Loucy (cell line): ENCODE measurements around the gene TPO.

Experiments used
- H2AFZ ChIP-seq: fragments of 200-600 bp; sonication (generic); 2 replicates; pipeline ENCODE4 v1.6.0; 2016; ENCODE audit warnings: antibody characterized with exemption, mild to moderate bottlenecking, low read length, moderate library complexity
- H3F3A ChIP-seq: fragments of 200-600 bp; 2 replicates; pipeline ENCODE4 v1.6.0; 2016; ENCODE audit warnings: antibody characterized with exemption, low read depth, mild to moderate bottlenecking
- H3K27me3 ChIP-seq: fragments of 200-600 bp; sonication (generic); 2 replicates; pipeline ENCODE4 v1.6.1; 2014; ENCODE audit warnings: low read length, mild to moderate bottlenecking; ENCODE audit not compliant: insufficient read depth, poor library complexity, severe bottlenecking
- H3K36me3 ChIP-seq: fragments of 200-600 bp; sonication (generic); 2 replicates; pipeline ENCODE4 v1.6.1; 2016; ENCODE audit warnings: low read length; ENCODE audit not compliant: insufficient read depth
- H3K4me1 ChIP-seq: fragments of 200-600 bp; sonication (generic); 2 replicates; pipeline ENCODE4 v1.5.1; 2014; ENCODE audit warnings: low read length, mild to moderate bottlenecking; ENCODE audit not compliant: insufficient read depth, poor library complexity, severe bottlenecking
- H3K4me2 ChIP-seq: fragments of 200-600 bp; sonication (generic); 2 replicates; pipeline ENCODE4 v1.6.0; 2014; ENCODE audit warnings: antibody characterized with exemption, low read length, low read depth, mild to moderate bottlenecking; ENCODE audit not compliant: poor library complexity, severe bottlenecking
- H3K4me3 ChIP-seq: fragments of 200-600 bp; sonication (generic); 2 replicates; pipeline ENCODE4 v1.5.1; 2014; ENCODE audit warnings: low read length, mild to moderate bottlenecking, mixed read lengths; ENCODE audit not compliant: poor library complexity, severe bottlenecking
- H3K79me2 ChIP-seq: fragments of 200-600 bp; sonication (generic); 2 replicates; pipeline ENCODE4 v1.6.1; 2014; ENCODE audit warnings: low read length; ENCODE audit not compliant: insufficient read depth
- H3K9ac ChIP-seq: fragments of 200-600 bp; sonication (generic); 2 replicates; pipeline ENCODE4 v1.6.0; 2014; ENCODE audit warnings: mild to moderate bottlenecking, low read depth, low read length, moderate library complexity; ENCODE audit not compliant: poor library complexity, severe bottlenecking
- H3K9me2 ChIP-seq: fragments of 200-600 bp; sonication (generic); replicated peaks from 2 replicates; pipeline ENCODE4 v1.6.1; 2016; ENCODE audit warnings: low read depth, low read length, mixed read lengths
- H3K9me3 ChIP-seq: fragments of 200-600 bp; sonication (generic); 2 replicates; pipeline ENCODE4 v1.6.1; 2014; ENCODE audit warnings: mild to moderate bottlenecking, antibody characterized with exemption, low read length, low read depth; ENCODE audit not compliant: insufficient read depth
- H4K20me1 ChIP-seq: fragments of 200-600 bp; sonication (generic); 2 replicates; pipeline ENCODE4 v1.6.0; 2014; ENCODE audit warnings: antibody characterized with exemption, low read length, mild to moderate bottlenecking; ENCODE audit not compliant: insufficient read depth, poor library complexity, severe bottlenecking
- EZH2phosphoT487 ChIP-seq: fragments of 200-600 bp; IDR thresholded peaks from 2 replicates; pipeline ENCODE4 v1.6.1; 2018; ENCODE audit warnings: antibody characterized with exemption, mild to moderate bottlenecking, moderate library complexity, borderline replicate concordance
- TF ChIP-seq, protein P1 (sequence below): fragments of 200-600 bp; sonication (generic); conservative IDR thresholded peaks from 2 replicates; pipeline ENCODE4 v1.5.1; 2014; ENCODE audit warnings: mild to moderate bottlenecking, antibody characterized with exemption, low read length

The TPO gene

GRCh38 chr2:1480671-1481076 lies 67.4 kb downstream of the TPO start:
- H3K4me3 ChIP-seq, result no peak overlapping the region
- no peaks in the 10 kb centered on the region for H3K79me2 ChIP-seq
- TF ChIP-seq, protein P1, sequence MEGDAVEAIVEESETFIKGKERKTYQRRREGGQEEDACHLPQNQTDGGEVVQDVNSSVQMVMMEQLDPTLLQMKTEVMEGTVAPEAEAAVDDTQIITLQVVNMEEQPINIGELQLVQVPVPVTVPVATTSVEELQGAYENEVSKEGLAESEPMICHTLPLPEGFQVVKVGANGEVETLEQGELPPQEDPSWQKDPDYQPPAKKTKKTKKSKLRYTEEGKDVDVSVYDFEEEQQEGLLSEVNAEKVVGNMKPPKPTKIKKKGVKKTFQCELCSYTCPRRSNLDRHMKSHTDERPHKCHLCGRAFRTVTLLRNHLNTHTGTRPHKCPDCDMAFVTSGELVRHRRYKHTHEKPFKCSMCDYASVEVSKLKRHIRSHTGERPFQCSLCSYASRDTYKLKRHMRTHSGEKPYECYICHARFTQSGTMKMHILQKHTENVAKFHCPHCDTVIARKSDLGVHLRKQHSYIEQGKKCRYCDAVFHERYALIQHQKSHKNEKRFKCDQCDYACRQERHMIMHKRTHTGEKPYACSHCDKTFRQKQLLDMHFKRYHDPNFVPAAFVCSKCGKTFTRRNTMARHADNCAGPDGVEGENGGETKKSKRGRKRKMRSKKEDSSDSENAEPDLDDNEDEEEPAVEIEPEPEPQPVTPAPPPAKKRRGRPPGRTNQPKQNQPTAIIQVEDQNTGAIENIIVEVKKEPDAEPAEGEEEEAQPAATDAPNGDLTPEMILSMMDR, result no peak
- no peak for TF ChIP-seq EZH2phosphoT487
- no peaks in the 10 kb centered on the region for H3K9me2 ChIP-seq
- H3K9me3 ChIP-seq, result no peaks in the 10 kb centered on the region
- H3K9ac ChIP-seq, result no peak overlapping the region
- H3K36me3 ChIP-seq, result no peaks in the 10 kb centered on the region
- H3K4me1 ChIP-seq, result no peaks in the 10 kb centered on the region
- H2AFZ ChIP-seq, result no peak overlapping the region
- no peaks in the 10 kb centered on the region for H3F3A ChIP-seq
- no peaks in the 10 kb centered on the region for H4K20me1 ChIP-seq
- H3K27me3 ChIP-seq, result no peaks in the 10 kb centered on the region
- no peak overlapping the region for H3K4me2 ChIP-seq

- H3K4me2 ChIP-seq, result no peak overlapping the region
- no peaks in the 10 kb centered on the region for H3K36me3 ChIP-seq
- no peak overlapping the region for H3K4me3 ChIP-seq
Observed at GRCh38 chr2:1481406-1482252, 68.4 kb downstream of the TPO start.

DNA sequence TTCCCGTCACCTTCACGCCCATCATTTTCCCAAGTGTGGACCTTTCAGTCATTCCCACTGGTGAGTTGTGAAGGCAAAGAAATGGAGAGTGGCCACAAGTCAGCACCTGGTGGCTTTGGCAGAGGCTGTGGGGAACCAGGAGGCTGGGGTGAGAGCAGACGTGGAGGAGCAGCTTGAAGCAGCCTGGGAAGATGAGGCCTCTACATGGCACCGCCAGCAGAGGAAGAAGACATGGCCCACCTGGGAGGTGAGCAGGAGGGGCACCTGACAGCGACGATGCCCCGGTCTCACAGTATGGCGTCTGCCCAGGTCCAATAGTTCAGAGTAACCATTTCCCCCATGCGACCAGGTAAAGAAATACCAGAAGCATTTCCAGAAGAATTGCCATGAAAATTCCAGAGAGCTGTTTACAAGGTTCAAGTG lies 69.0 kb downstream of the TPO start:
- Histone ChIP-seq H3K36me3 (no peaks in the 10 kb centered on the region), H3K9me3 (no peaks in the 10 kb centered on the region), H4K20me1 (no peaks in the 10 kb centered on the region), H3F3A (no peaks in the 10 kb centered on the region), H3K4me1 (no peaks in the 10 kb centered on the region), H2AFZ (no peak overlapping the region), H3K79me2 (no peaks in the 10 kb centered on the region), H3K9me2 (no peaks in the 10 kb centered on the region), H3K4me2 (no peak overlapping the region), H3K4me3 (no peak overlapping the region), H3K9ac (no peak overlapping the region), H3K27me3 (no peaks in the 10 kb centered on the region)
- TF ChIP-seq, protein P1, result no peak
- TF ChIP-seq EZH2phosphoT487, result no peak

More at GRCh38 chr2:1481406-1482252, 68.4 kb downstream of the TPO start:
- no peak for TF ChIP-seq EZH2phosphoT487
- TF ChIP-seq, protein P1, result no peak
- H3K4me1 ChIP-seq, result no peaks in the 10 kb centered on the region
- H3K9me3 ChIP-seq, result no peaks in the 10 kb centered on the region
- no peak overlapping the region for H2AFZ ChIP-seq
- H3K9me2 ChIP-seq, result no peaks in the 10 kb centered on the region
- no peak overlapping the region for H3K9ac ChIP-seq
- no peaks in the 10 kb centered on the region for H3K79me2 ChIP-seq
- H3F3A ChIP-seq, result no peaks in the 10 kb centered on the region
- no peaks in the 10 kb centered on the region for H4K20me1 ChIP-seq
- no peaks in the 10 kb centered on the region for H3K27me3 ChIP-seq
